Endothelial cell of hepatic sinusoid (primary cell): ENCODE results near the gene ZNF219.

Experiments
- in situ Hi-C: cut with HindIII; loops from 2 replicates; pipeline ENCODE4 v1.10.0; 2017; ENCODE audit warnings: low sequenced_read_pairs

ZNF219 gene

GRCh38 chr14:21098076-21098891 is at the start of gene ZNF219:
Gene ZNF219 (minus strand): TSS chr14:21098655. CDS start chr14:21093591, 5,064 bp downstream.
- in situ Hi-C loops: no loop called here

DNA sequence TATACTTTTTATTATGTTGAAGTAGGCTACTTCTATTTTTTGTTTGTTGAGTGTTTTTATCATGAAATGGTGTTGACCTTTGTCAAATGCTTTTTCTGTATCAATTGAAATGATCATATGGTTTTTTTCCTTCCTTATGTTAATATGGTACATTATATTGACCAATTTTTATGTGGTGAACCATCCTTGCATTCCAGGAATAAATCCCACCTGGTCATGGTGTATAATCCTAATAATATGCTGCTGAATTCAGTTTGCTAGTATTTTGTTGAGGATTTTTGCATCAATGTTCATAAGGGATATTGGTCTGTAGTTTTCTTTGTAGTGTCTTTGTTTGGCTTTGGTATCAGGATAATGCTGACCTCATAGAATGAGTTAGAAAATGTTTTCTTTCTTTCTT is 47.0 kb upstream of the ZNF219 start:
- in situ Hi-C loops: no loop called here

GRCh38 chr14:21142357-21142756 is 43.9 kb upstream of the ZNF219 start:
- in situ Hi-C loops: no loop called here

DNA sequence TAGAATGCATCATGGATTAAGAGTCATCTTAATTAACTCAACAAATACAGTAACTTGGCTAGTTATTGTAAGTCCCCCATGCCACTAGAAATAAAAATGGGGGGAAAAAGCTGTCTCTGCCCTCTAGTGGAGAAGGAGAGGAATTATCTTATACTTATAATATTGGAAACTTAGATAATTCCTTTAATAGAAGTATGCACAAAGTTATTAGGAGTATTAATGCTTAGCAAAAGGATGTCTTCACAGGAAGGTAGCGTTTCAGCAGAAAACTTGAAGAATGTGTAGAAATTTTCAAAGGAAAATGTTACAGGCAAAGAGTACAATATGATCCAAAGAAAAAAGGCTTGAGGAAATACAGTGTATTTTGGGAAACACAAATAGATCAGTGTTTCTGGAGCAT is 37.6 kb upstream of the ZNF219 start:
- in situ Hi-C loops: no loop called here

DNA sequence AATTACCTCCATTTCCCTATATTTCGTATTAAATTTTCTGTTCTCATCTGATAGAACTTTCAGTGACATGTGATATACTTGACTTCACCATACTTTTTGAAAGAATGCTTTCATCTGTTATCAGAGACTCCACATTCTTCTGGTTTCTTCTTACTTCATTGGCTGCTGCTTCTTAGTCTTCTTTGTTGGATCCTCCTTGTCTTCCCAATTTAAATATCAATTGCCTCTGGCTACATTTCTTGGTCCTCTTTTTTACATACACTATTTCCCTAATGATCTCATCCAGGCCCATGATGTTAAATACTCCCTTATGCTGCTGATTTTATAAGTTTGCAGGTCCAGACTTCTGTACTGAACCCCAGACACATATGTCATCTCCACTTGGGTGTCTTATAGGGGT is 35.4 kb upstream of the ZNF219 start:
- in situ Hi-C loops: no loop called here

- in situ Hi-C loops: no loop called here
These were observed 25.0 kb upstream of the ZNF219 start for GRCh38 chr14:21123429-21123828.

DNA sequence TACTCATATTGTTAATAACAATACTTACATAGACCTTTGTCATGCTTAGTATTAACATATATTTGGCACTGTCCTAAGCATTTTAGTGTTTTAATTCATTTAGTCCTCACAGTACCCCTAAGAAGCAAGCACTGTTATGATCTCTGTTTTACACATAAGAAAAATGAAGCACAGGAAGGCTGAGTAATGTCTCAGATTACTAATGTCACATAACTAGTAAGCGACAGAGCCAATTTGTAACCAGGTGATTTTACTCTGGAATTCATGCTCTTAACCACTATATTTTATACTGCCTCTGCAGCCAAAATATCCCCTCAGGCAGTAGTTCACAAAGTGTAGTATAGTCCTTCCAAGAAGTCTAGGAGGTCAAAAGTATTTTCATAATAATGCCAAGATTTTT is 22.7 kb upstream of the ZNF219 start:
- in situ Hi-C loops: no loop called here

DNA sequence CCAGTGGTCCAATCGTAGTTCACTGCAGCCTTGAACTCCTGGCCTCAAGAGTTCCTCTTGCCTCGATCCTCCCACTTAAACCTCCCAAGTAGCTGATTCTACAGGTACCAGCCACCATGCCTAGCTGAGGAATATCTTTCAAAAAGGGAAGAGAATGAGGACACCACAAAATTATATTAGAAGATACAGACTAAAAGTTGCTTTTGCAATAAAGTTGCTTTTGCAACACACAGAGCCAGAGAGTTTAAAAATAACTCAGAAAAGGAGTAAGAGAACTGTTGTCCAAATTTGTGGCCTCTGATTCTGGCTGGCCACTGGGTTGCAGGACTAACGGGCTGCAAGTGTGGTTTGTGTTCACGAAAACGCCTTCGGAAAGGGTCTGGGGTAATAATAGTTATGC is 22.2 kb upstream of the ZNF219 start:
- in situ Hi-C loops: no loop called here

- in situ Hi-C loops: no loop called here
These were observed 20.5 kb upstream of the ZNF219 start for GRCh38 chr14:21118933-21119332.

GRCh38 chr14:21113369-21113768 is 14.9 kb upstream of the ZNF219 start:
- in situ Hi-C loops: no loop called here

DNA sequence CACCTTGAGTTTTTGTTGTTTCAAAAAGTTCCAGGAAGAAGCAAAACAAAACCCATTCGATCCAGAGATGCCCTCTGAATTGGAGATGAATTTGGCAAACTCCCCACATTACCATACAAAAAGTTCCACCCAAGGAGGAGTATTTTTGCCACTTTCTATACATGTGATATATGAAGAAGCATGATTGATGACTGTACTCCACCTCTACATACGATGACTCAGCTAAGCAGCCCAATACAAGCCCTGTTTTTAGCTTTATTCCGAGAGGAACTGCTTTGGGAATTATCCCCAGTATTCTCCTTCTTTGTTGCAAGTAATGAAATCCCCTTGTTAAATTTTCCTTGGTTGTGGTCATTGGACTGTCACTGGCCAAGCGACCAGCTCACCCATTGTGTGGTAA is 13.8 kb upstream of the ZNF219 start:
- in situ Hi-C loops: no loop called here

- in situ Hi-C loops: loop anchor here (5.0 kb wide), 1 partner anchor 67 kb away; the partner anchor contains the start of gene RNASE7
These were observed 11.1 kb upstream of the ZNF219 start for GRCh38 chr14:21109377-21110138.

GRCh38 chr14:21108791-21109190 is 10.3 kb upstream of the ZNF219 start:
- in situ Hi-C loops: loop anchor here (5.0 kb wide), 1 partner anchor 66 kb away; the partner anchor contains the start of gene RNASE7

DNA sequence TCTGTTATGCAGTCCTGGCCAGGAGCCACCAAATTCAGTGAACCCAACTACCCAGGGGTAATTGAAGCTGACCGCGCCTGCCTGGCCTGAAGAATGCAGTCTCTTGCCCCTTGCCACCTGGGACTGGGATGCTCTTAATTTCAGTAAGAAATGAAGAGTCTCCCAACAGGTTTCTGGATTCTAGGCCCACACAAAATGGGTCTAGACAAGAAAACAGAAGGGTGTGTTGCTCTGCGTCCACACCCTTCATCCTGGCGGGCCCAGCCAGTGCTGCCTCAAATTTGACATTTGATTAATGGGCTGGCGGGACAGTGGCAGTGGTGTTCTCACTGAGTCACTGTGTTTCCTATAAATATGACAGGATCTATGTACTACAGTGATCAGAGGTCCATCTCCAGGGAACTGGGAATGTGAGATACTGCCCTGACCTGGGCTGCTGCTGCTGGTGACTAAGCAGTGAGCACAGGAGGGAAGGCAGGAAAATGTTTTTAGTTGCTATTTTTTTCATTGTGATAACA is 8.9 kb upstream of the ZNF219 start:
- in situ Hi-C loops: loop anchor here (5.0 kb wide), 1 partner anchor 65 kb away; the partner anchor contains the start of gene RNASE7

DNA sequence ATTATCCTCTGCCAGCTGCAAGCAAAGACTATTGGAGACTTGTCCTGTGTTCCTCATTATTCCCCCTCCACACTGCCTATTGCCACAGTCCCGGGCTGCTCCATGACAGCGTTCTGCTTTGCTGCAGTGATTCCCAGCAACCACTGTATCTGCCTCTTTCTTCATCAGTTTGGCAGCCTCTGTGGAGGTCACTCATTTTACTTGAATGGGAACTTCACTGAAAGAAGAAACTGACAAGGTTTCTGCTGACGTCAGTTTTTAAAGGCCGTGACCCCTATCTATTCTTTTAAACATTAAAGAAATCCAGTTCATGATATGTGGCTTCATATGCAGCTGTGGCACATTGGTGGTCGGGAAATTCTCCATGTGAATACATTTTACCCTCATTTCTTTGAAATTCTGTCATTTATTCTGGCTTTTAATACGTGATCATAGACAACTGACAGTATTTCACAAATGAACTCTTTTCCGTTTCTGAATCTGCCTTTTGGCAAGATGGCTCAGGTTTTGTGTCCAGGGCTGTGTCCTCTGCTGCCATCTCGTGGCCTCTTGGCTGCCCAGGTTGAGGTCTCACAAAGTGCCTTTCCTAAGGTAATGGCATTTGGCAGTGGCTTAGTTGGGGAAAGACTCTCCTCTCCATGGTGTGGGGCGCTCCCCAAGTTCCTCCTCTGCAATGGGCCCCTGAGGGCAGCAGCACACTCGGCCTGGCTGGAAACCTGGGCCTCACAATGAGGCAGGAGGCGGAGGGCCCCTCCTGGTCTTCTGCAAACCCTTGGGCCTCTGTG is 8.2 kb upstream of the ZNF219 start:
- in situ Hi-C loops: loop anchor here (5.0 kb wide), 1 partner anchor 64 kb away; the partner anchor contains the start of gene RNASE7

DNA sequence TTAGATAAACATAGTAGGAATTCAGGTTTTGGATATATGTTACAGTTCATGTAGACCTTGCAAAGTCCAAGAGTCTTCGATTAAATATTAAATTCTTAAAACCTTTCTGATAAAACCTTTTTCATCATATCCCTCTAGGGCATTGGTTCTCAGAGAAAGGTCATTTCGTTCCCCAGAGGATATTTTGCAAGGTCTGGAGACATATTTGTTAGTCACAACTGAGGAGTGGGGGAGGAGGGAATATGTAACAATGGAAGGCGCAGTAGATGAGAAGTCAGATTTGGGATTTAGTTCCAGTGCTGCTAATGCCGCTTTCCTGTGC is 7.7 kb upstream of the ZNF219 start:
- in situ Hi-C loops: loop anchor here (5.0 kb wide), 1 partner anchor 64 kb away; the partner anchor contains the start of gene RNASE7

DNA sequence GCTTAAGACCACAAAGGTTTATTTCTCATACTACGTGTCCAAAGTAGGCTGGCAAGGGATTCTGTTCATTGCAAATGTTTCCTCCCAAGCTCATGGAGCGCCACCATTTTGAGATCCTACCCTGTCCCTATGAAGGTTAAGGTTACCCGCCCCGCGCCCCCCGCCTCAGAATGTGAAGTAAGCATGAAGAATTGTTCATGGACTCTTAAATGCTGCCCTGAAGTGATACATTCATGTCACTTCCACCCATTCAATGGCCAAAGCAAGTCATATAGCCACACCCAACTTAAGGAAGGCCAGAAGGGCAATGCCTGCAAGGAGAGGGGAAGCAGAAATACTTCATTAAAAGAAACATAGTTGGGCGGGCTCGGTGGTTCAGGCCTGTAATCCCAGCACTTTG is 6.6 kb upstream of the ZNF219 start:
- in situ Hi-C loops: loop anchor here (5.0 kb wide), 1 partner anchor 63 kb away; the partner anchor contains the start of gene RNASE7

- in situ Hi-C loops: loop anchor here (5.0 kb wide), 1 partner anchor 62 kb away; the partner anchor contains the start of gene RNASE7
These were observed 6.1 kb upstream of the ZNF219 start for GRCh38 chr14:21104448-21105060.

GRCh38 chr14:21103710-21104447 is 5.4 kb upstream of the ZNF219 start:
- in situ Hi-C loops: no loop called here

GRCh38 chr14:21103411-21103709 is 4.9 kb upstream of the ZNF219 start:
- in situ Hi-C loops: no loop called here
